HG02852 (cell line): ENCODE results near the gene NRIP1.
"Not testable (repeated sequence)": the region's sequence is repeated elsewhere in the genome, so short reads cannot be mapped to it uniquely, and the experiment has no call there.

Experiments used
- ATAC-seq: cut with Tn5 transposase; IDR thresholded peaks from one replicate; pipeline ENCODE4 v1.9.1; 2021; ENCODE audit warnings: mild to moderate bottlenecking, moderate library complexity; ENCODE audit not compliant: unreplicated experiment

NRIP1 gene

GRCh38 chr21:15042531-15042930 is 22.3 kb downstream of the NRIP1 start:
- no peak for ATAC-seq

- no peak for ATAC-seq
Measured at GRCh38 chr21:15039607-15040299, 25.0 kb downstream of the NRIP1 start.

- ATAC-seq, result no peak
Measured at GRCh38 chr21:15037900-15038293, 26.9 kb downstream of the NRIP1 start.

- no peak for ATAC-seq
Measured at GRCh38 chr21:15037095-15037899, 27.5 kb downstream of the NRIP1 start.

GRCh38 chr21:15036189-15036588 is 28.6 kb downstream of the NRIP1 start:
- ATAC-seq, result no peak

GRCh38 chr21:15034126-15034853 is 30.5 kb downstream of the NRIP1 start:
- ATAC-seq, result no peak

GRCh38 chr21:15031790-15032357 is 32.9 kb downstream of the NRIP1 start:
- no peak for ATAC-seq

GRCh38 chr21:15031362-15031761 is 33.4 kb downstream of the NRIP1 start:
- not testable (repeated sequence) for ATAC-seq

- ATAC-seq, result not testable (repeated sequence)
Measured at GRCh38 chr21:15030861-15031260, 33.9 kb downstream of the NRIP1 start.

GRCh38 chr21:15029077-15029476 is 35.7 kb downstream of the NRIP1 start:
- ATAC-seq, result peak; percentile 55

- ATAC-seq, result no peak
Measured at GRCh38 chr21:15028186-15028585, 36.6 kb downstream of the NRIP1 start.

GRCh38 chr21:15027056-15027455 is 37.7 kb downstream of the NRIP1 start:
- no peak for ATAC-seq

GRCh38 chr21:15026370-15026769 is 38.4 kb downstream of the NRIP1 start:
- ATAC-seq, result no peak

- no peak for ATAC-seq
Measured at GRCh38 chr21:15023776-15024175, 41.0 kb downstream of the NRIP1 start.

GRCh38 chr21:15022608-15023261 is 42.1 kb downstream of the NRIP1 start:
- ATAC-seq, result no peak

- ATAC-seq, result no peak
Measured at GRCh38 chr21:15020797-15021196, 44.0 kb downstream of the NRIP1 start.

- ATAC-seq, result no peak
Measured at GRCh38 chr21:15018382-15018781, 46.4 kb downstream of the NRIP1 start.

GRCh38 chr21:15015622-15016471 is 49.0 kb downstream of the NRIP1 start:
- ATAC-seq, result no peak

GRCh38 chr21:15014221-15014620 is 50.6 kb downstream of the NRIP1 start:
- no peak for ATAC-seq

- no peak for ATAC-seq
Measured at GRCh38 chr21:15011967-15012366, 52.8 kb downstream of the NRIP1 start.
